HCT116 (cell line): ENCODE measurements around the gene CST11. TPM values are rescaled to one million over a fixed set of nuclear protein-coding genes. Genes with fewer than 3 reads are reported as not detected.

Source experiments
- ATAC-seq: fragments of 200-7000 bp; cut with Tn5 transposase; 2 replicates; pipeline ENCODE4 v1.9.1; 2020; ENCODE audit warnings: mild to moderate bottlenecking, moderate library complexity
- Bru-seq: library from RNA; stranded (reverse); fragments of 400-500 nt; gene quantifications from one replicate; lab custom pipeline; 2021; lab: Mats Ljungman, UMichigan
- BruChase-seq, 2 experiments: library from RNA; stranded (reverse); fragments of 400-500 nt; gene quantifications; one replicate each; lab custom pipeline; 2021; lab: Mats Ljungman, UMichigan
- BruUV-seq: library from RNA; stranded (reverse); fragments of 400-500 nt; replicated peaks from 2 replicates; lab custom pipeline; 2021; lab: Mats Ljungman, UMichigan
- CTCF ChIA-PET: fragments of 300-600 bp; sonication (Branson Sonifier 250); formaldehyde crosslinking; loops from one replicate; lab custom pipeline; 2021; ENCODE audit warnings: antibody characterized with exemption; lab: Charles Lee
- POLR2A ChIA-PET: fragments of 300-600, 350-600 bp; sonication (Branson Sonifier 250); formaldehyde crosslinking; loops from one replicate; lab custom pipeline; 2021; ENCODE audit warnings: antibody characterized with exemption; lab: Charles Lee
- RAD21 ChIA-PET, 2 experiments: fragments of 300-600 bp; sonication (Branson Sonifier 250); formaldehyde crosslinking; loops; one replicate each; lab custom pipeline; 2023; ENCODE audit warnings: low total read pairs in 2 of 2; ENCODE audit not compliant: uncharacterized antibody in 2 of 2, unreplicated experiment in 2 of 2, low non-redundant PET in 1 of 2; lab: Charles Lee
- DNase-seq: peaks from one replicate; pipeline ENCODE4 v3.0.0-alpha.2; 2010; ENCODE audit warnings: low read depth, low spot score
- H2AFZ ChIP-seq: fragments of 200-600 bp; shearing (Covaris generic), sonication (generic); 2 replicates; pipeline ENCODE4 v1.6.1; 2017; ENCODE audit warnings: low read depth, mixed run types, mixed read lengths, antibody characterized with exemption, low read length; ENCODE audit not compliant: poor library complexity, severe bottlenecking
- H3K27ac ChIP-seq: 2 replicates; pipeline ENCODE4 v1.5.1; 2012; ENCODE audit warnings: low read depth, low read length
- H3K27me3 ChIP-seq: fragments of 200-600 bp; sonication (generic); 2 replicates; pipeline ENCODE4 v1.6.1; 2016; ENCODE audit warnings: mixed run types, low read length, mixed read lengths; ENCODE audit not compliant: insufficient read depth
- H3K36me3 ChIP-seq, 2 experiments: fragments of 200-500 bp in 1 of 2; fragments of 200-600 bp in 1 of 2; sonication (Bioruptor generic) in 1 of 2; sonication (generic) in 1 of 2; 2 replicates each; pipeline versions ENCODE4 v1.5.1 to v1.6.1; 2014 to 2016; ENCODE audit warnings: low read length in 2 of 2, inconsistent platforms in 1 of 2, mixed read lengths in 1 of 2, mixed run types in 1 of 2; ENCODE audit not compliant: insufficient read depth in 2 of 2, control insufficient read depth in 1 of 2
- H3K4me1 ChIP-seq, 2 experiments: fragments of 200-600 bp in 1 of 2; sonication (generic) in 1 of 2; 2 replicates each; pipeline versions ENCODE4 v1.5.1 to v1.6.1; 2012 to 2017; ENCODE audit warnings: low read length in 2 of 2, inconsistent platforms in 1 of 2, mild to moderate bottlenecking in 1 of 2, mixed read lengths in 1 of 2, mixed run types in 1 of 2, moderate library complexity in 1 of 2; ENCODE audit not compliant: insufficient read depth in 2 of 2, control insufficient read depth in 1 of 2
- H3K4me2 ChIP-seq: fragments of 200-600 bp; sonication (generic); 2 replicates; pipeline ENCODE4 v1.6.1; 2017; ENCODE audit warnings: mixed run types, low read length, mixed read lengths
- H3K4me3 ChIP-seq, 2 experiments: fragments of 200-600 bp in 1 of 2; sonication (generic) in 1 of 2; replicated peaks in 1 of 2; 2 replicates each; pipeline ENCODE4 v1.5.1; 2011 to 2016; ENCODE audit warnings: low read length in 2 of 2, control low read depth in 1 of 2, low read depth in 1 of 2, mild to moderate bottlenecking in 1 of 2, mixed read lengths in 1 of 2, mixed run types in 1 of 2
- H3K79me2 ChIP-seq: fragments of 200-600 bp; sonication (generic); 2 replicates; pipeline ENCODE4 v1.6.1; 2017; ENCODE audit warnings: mild to moderate bottlenecking, mixed run types, low read length, moderate library complexity, mixed read lengths; ENCODE audit not compliant: insufficient read depth
- H3K9ac ChIP-seq: fragments of 200-600 bp; sonication (generic); 2 replicates; pipeline ENCODE4 v1.6.1; 2016; ENCODE audit warnings: low read length, mixed read lengths
- H3K9me2 ChIP-seq: fragments of 200-600 bp; sonication (generic), shearing (Covaris generic); 2 replicates; pipeline ENCODE4 v1.6.1; 2017; ENCODE audit warnings: mixed run types, mild to moderate bottlenecking, moderate library complexity; ENCODE audit not compliant: insufficient read depth
- H3K9me3 ChIP-seq, 2 experiments: fragments of 200-500 bp in 1 of 2; fragments of 200-600 bp in 1 of 2; sonication (Bioruptor generic) in 1 of 2; sonication (generic) in 1 of 2; 2 replicates each; pipeline ENCODE4 v1.6.1; 2014 to 2017; ENCODE audit warnings: low read length in 2 of 2, mixed read lengths in 2 of 2, inconsistent platforms in 1 of 2, low read depth in 1 of 2, mild to moderate bottlenecking in 1 of 2, mixed run types in 1 of 2, moderate library complexity in 1 of 2; ENCODE audit not compliant: control insufficient read depth in 1 of 2, insufficient read depth in 1 of 2
- H4K20me1 ChIP-seq: fragments of 200-600 bp; sonication (generic), shearing (Covaris generic); 2 replicates; pipeline ENCODE4 v1.6.1; 2017; ENCODE audit warnings: mixed run types, mild to moderate bottlenecking, moderate library complexity; ENCODE audit not compliant: insufficient read depth
- CEBPB ChIP-seq: IDR thresholded peaks from 2 replicates; pipeline ENCODE4 v1.6.1; 2012; ENCODE audit warnings: low read depth
- EGR1 ChIP-seq: IDR thresholded peaks from 2 replicates; pipeline ENCODE4 v1.6.1; 2012; ENCODE audit warnings: low read depth
- ELF1 ChIP-seq: IDR thresholded peaks from 2 replicates; pipeline ENCODE4 v1.6.1; 2012; ENCODE audit warnings: low read depth, borderline replicate concordance
- EZH2 ChIP-seq: fragments of 200-600 bp; sonication (generic); IDR thresholded peaks from 2 replicates; pipeline ENCODE4 v1.6.1; 2017; ENCODE audit warnings: antibody characterized with exemption, mixed run types
- EZH2phosphoT487 ChIP-seq: fragments of 200-600 bp; IDR thresholded peaks from 2 replicates; pipeline ENCODE4 v1.6.1; 2018; ENCODE audit warnings: antibody characterized with exemption, borderline replicate concordance
- FOSL1 ChIP-seq: IDR thresholded peaks from 2 replicates; pipeline ENCODE4 v1.6.1; 2012; ENCODE audit warnings: low read depth
- JUND ChIP-seq: IDR thresholded peaks from 2 replicates; pipeline ENCODE4 v1.6.1; 2012
- POLR2A ChIP-seq: IDR thresholded peaks from 2 replicates; pipeline ENCODE4 v1.7.0; 2011; ENCODE audit warnings: borderline replicate concordance; ENCODE audit not compliant: insufficient read depth, insufficient read length; ENCODE audit errors: extremely low read depth
- POLR2AphosphoS5 ChIP-seq: IDR thresholded peaks from 2 replicates; pipeline ENCODE4 v1.6.1; 2011; ENCODE audit warnings: mild to moderate bottlenecking, low read depth, low read length, moderate library complexity
- RAD21 ChIP-seq: IDR thresholded peaks from 2 replicates; pipeline ENCODE4 v1.6.1; 2012; ENCODE audit warnings: low read depth, mild to moderate bottlenecking
- SIN3A ChIP-seq: IDR thresholded peaks from 2 replicates; pipeline ENCODE4 v1.6.1; 2012; ENCODE audit warnings: low read depth
- SP1 ChIP-seq: IDR thresholded peaks from 2 replicates; pipeline ENCODE4 v1.6.1; 2012; ENCODE audit warnings: low read depth
- SRF ChIP-seq: IDR thresholded peaks from 2 replicates; pipeline ENCODE4 v1.6.1; 2012; ENCODE audit warnings: low read depth
- TCF7L2 ChIP-seq: IDR thresholded peaks from 2 replicates; pipeline ENCODE4 v1.7.0; 2011; ENCODE audit warnings: borderline replicate concordance, inconsistent platforms; ENCODE audit not compliant: insufficient read depth, insufficient read length; ENCODE audit errors: extremely low read depth
- YY1 ChIP-seq: IDR thresholded peaks from 2 replicates; pipeline ENCODE4 v1.6.1; 2011; ENCODE audit warnings: low read length, low read depth, moderate library complexity, mild to moderate bottlenecking; ENCODE audit not compliant: insufficient replicate concordance; ENCODE audit errors: extremely low read depth
- ZFX ChIP-seq: fragments of 450-650 bp; IDR thresholded peaks from 2 replicates; pipeline ENCODE4 v1.6.1; 2017
- intact Hi-C: fragments of 100-400 bp; cut with micrococcal nuclease; formaldehyde crosslinking; loops from 2 replicates; pipeline ENCODE4 v1.10.0; 2022
- long read RNA-seq: library from polyadenylated mRNA; unstranded; transcript quantifications from one replicate; pipeline ENCODE4 v2.0.0, GENCODE V29; 2021; ENCODE audit not compliant: unreplicated experiment
- polyA plus RNA-seq: library from polyadenylated mRNA; unstranded; fragments of >200 nt; gene quantifications from 2 replicates; pipeline ENCODE4 v1.2.1, GENCODE V29; 2012; ENCODE audit warnings: missing spikeins
- total RNA-seq: library from RNA; stranded (reverse); gene quantifications from one replicate; pipeline ENCODE4 v1.2.1, GENCODE V29; 2021; ENCODE audit not compliant: unreplicated experiment
- TF ChIP-seq, protein P1 (sequence below): IDR thresholded peaks from 2 replicates; pipeline ENCODE4 v1.6.1; 2012
- TF ChIP-seq, protein P2 (sequence below): IDR thresholded peaks from 2 replicates; pipeline ENCODE4 v1.6.1; 2011; ENCODE audit warnings: mild to moderate bottlenecking, low read length, moderate library complexity; ENCODE audit not compliant: insufficient replicate concordance; ENCODE audit errors: extremely low read depth
- TF ChIP-seq, protein P3 (sequence below): IDR thresholded peaks from 2 replicates; pipeline ENCODE4 v1.6.1; 2012

The CST11 gene, protein sequence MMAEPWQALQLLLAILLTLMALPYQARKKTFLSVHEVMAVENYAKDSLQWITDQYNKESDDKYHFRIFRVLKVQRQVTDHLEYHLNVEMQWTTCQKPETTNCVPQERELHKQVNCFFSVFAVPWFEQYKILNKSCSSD
- not detected for total RNA-seq
- not detected in 2 replicates for polyA plus RNA-seq
- not detected for Bru-seq, nascent RNA
- not detected for BruChase-seq, experiment 1, labeled RNA remaining after a 6-hour chase
- not detected for BruChase-seq, experiment 2, labeled RNA remaining after a 2-hour chase
- long read RNA-seq: 0 reads

DNA sequence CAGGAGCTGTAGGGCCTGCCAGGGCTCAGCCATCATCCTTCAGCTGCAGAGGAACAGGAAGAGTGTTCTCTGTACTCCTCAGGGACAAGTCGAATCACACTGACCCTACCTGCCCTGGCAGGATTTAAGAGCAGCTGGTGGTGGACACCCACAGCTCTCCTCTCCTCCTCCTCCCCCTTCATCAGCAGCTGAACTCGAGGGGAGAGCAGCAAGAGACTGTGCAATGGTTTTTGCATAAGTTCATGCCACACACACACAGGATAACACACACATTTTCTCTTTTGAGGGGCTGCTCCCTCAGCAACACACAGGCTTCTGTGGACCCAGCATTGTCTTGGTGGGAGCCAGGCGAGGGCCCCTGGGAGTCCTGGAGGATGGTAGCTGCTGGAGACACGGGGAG is at the start of gene CST11:
CST11 (minus strand) TSS at position 101 of the 400 bp plus-strand sequence; CDS start at position 36, 65 bp downstream.
- intact Hi-C loops: no loop called here
- CTCF ChIA-PET: no interaction called here
- H3K4me1 ChIP-seq: no peaks in the 10 kb centered on the region

More for the DNA sequence above, at the start of gene CST11:
- no peak for ATAC-seq
- no TSS peak for BruUV-seq
- no peak for TF ChIP-seq YY1
- TF ChIP-seq CEBPB: no peak
- TF ChIP-seq TCF7L2: no peak
- no peak for TF ChIP-seq SIN3A
- TF ChIP-seq FOSL1: no peak
- no peak for TF ChIP-seq EGR1
- TF ChIP-seq SP1: no peak
- no peak for TF ChIP-seq EZH2phosphoT487
- TF ChIP-seq ZFX: no peak
- TF ChIP-seq POLR2A: no peak
- TF ChIP-seq POLR2AphosphoS5: no peak
- no peak for TF ChIP-seq ELF1
- no peak for TF ChIP-seq RAD21
- TF ChIP-seq, protein P1, sequence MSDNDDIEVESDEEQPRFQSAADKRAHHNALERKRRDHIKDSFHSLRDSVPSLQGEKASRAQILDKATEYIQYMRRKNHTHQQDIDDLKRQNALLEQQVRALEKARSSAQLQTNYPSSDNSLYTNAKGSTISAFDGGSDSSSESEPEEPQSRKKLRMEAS: no peak
- TF ChIP-seq, protein P2, sequence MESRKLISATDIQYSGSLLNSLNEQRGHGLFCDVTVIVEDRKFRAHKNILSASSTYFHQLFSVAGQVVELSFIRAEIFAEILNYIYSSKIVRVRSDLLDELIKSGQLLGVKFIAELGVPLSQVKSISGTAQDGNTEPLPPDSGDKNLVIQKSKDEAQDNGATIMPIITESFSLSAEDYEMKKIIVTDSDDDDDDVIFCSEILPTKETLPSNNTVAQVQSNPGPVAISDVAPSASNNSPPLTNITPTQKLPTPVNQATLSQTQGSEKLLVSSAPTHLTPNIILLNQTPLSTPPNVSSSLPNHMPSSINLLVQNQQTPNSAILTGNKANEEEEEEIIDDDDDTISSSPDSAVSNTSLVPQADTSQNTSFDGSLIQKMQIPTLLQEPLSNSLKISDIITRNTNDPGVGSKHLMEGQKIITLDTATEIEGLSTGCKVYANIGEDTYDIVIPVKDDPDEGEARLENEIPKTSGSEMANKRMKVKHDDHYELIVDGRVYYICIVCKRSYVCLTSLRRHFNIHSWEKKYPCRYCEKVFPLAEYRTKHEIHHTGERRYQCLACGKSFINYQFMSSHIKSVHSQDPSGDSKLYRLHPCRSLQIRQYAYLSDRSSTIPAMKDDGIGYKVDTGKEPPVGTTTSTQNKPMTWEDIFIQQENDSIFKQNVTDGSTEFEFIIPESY: no peak
- no peak for TF ChIP-seq EZH2
- TF ChIP-seq, protein P3, sequence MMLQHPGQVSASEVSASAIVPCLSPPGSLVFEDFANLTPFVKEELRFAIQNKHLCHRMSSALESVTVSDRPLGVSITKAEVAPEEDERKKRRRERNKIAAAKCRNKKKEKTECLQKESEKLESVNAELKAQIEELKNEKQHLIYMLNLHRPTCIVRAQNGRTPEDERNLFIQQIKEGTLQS: no peak
- no peak for TF ChIP-seq SRF
- TF ChIP-seq JUND: no peak
- POLR2A ChIA-PET: no interaction called here
- Histone ChIP-seq H3K27me3 (no peaks in the 10 kb centered on the region; the same call in none of the 2 replicates), H3K9ac (no peak within 1 kb of the TSS), H3K36me3 (no peaks in the 10 kb centered on the region), H3K4me3 (no peak within 1 kb of the TSS), H2AFZ (no peak within 1 kb of the TSS), H3K27ac (no peak within 1 kb of the TSS), H3K9me3 (no peaks in the 10 kb centered on the region), H3K4me2 (no peak within 1 kb of the TSS), H3K79me2 (no peaks in the 10 kb centered on the region), H4K20me1 (no peaks in the 10 kb centered on the region), H3K9me2 (no peaks in the 10 kb centered on the region)
- no peak for DNase-seq
- RAD21 ChIA-PET: no interaction called here
